Measurements from ENCODE around the gene CYB5R4.

DNA sequence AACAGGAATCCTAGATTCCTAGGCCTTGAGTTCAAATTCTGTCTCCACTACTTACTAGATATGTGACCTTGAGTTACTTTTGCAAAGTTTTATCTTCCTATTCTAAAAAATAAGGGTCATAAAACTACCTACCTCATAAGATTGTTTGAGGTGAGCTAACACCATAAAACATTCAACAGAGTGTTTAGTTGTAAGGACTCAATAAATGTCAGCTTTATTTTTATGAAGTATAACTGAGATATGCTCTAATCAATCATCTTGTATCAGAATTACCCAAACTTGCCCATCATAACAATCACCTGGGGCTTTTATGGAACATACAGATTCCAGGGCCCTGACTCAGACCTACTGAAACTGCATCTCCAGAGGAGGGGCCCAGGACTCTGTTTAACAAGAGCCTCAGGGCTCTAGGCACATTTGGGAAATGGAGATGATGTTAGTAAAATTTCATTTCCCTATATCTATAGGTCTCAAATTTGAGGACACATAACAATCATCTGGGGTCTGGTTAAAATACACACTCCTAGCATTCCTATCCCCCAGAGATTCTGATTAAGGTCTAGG, 138.6 kb downstream of the CYB5R4 start:
- TF ChIP-seq, protein P1, sequence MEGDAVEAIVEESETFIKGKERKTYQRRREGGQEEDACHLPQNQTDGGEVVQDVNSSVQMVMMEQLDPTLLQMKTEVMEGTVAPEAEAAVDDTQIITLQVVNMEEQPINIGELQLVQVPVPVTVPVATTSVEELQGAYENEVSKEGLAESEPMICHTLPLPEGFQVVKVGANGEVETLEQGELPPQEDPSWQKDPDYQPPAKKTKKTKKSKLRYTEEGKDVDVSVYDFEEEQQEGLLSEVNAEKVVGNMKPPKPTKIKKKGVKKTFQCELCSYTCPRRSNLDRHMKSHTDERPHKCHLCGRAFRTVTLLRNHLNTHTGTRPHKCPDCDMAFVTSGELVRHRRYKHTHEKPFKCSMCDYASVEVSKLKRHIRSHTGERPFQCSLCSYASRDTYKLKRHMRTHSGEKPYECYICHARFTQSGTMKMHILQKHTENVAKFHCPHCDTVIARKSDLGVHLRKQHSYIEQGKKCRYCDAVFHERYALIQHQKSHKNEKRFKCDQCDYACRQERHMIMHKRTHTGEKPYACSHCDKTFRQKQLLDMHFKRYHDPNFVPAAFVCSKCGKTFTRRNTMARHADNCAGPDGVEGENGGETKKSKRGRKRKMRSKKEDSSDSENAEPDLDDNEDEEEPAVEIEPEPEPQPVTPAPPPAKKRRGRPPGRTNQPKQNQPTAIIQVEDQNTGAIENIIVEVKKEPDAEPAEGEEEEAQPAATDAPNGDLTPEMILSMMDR (conservative IDR thresholded peaks at IDR 0.05 in 1 of 2, IDR thresholded peaks at IDR 0.05 in 1 of 2; ENCODE audit: low read depth in 1 of 2, low read length in 2 of 2), result no peak
- no peak for TF ChIP-seq EZH2 (IDR thresholded peaks at IDR 0.05; ENCODE audit: low read length, missing control alignments)

Data from fibroblast of lung (primary cell).